Testis (tissue), 2 donors: ENCODE results near the gene TIPARP.

Source experiments
- CTCF ChIP-seq, 3 experiments: fragments of 450-650 bp in 2 of 3; fragments of 200-600 bp in 1 of 3; sonication (generic) in 1 of 3; IDR thresholded peaks; one replicate each; pipeline ENCODE4 v1.5.1; 2016 to 2019; ENCODE audit warnings: antibody characterized with exemption in 3 of 3, mild to moderate bottlenecking in 2 of 3, moderate library complexity in 1 of 3
- POLR2A ChIP-seq: fragments of 450-650 bp; IDR thresholded peaks from one replicate; pipeline ENCODE4 v1.6.1; 2017; ENCODE audit warnings: antibody characterized with exemption, mild to moderate bottlenecking, moderate library complexity

GRCh38 chr3:156750191-156750873 lies 75.9 kb downstream of the TIPARP start:
- TF ChIP-seq CTCF (IDR thresholded peaks at IDR 0.05) (no peak), POLR2A (no peak)
